Hepatocyte (in vitro differentiated cells): ENCODE measurements around the gene PTPRQ. TPM values are rescaled to one million over a fixed set of nuclear protein-coding genes. Genes with fewer than 3 reads are reported as not detected.

Experiments used
- DNase-seq: peaks from one replicate; pipeline ENCODE4 v3.0.0-alpha.2; 2016; ENCODE audit warnings: low spot score
- H2AFZ ChIP-seq: fragments of 200-600 bp; sonication (generic); 2 replicates; pipeline ENCODE4 v1.6.0; 2016; ENCODE audit warnings: antibody characterized with exemption, mild to moderate bottlenecking
- H3K27ac ChIP-seq: fragments of 200-600 bp; sonication (generic); 2 replicates; pipeline ENCODE4 v1.5.1; 2016; ENCODE audit warnings: mild to moderate bottlenecking
- H3K27me3 ChIP-seq: fragments of 200-600 bp; sonication (generic); 2 replicates; pipeline ENCODE4 v1.6.1; 2016
- H3K36me3 ChIP-seq: fragments of 200-600 bp; sonication (generic); replicated peaks from 2 replicates; pipeline ENCODE4 v1.5.1; 2016; ENCODE audit warnings: low read depth; ENCODE audit not compliant: insufficient read depth
- H3K4me1 ChIP-seq: fragments of 200-600 bp; sonication (generic); 2 replicates; pipeline ENCODE4 v1.5.1; 2016; ENCODE audit warnings: mild to moderate bottlenecking, moderate library complexity; ENCODE audit not compliant: insufficient read depth
- H3K4me2 ChIP-seq: fragments of 200-600 bp; sonication (generic); 2 replicates; pipeline ENCODE4 v1.6.0; 2016
- H3K4me3 ChIP-seq: fragments of 200-600 bp; sonication (generic); 2 replicates; pipeline ENCODE4 v1.5.1; 2016; ENCODE audit warnings: mild to moderate bottlenecking
- H3K79me2 ChIP-seq: fragments of 200-600 bp; sonication (generic); 2 replicates; pipeline ENCODE4 v1.6.0; 2017; ENCODE audit warnings: mild to moderate bottlenecking
- H3K9me2 ChIP-seq: fragments of 200-600 bp; sonication (generic); replicated peaks from 2 replicates; pipeline ENCODE4 v1.6.0; 2017; ENCODE audit warnings: mild to moderate bottlenecking; ENCODE audit not compliant: insufficient read depth
- H3K9me3 ChIP-seq: fragments of 200-600 bp; sonication (generic); 2 replicates; pipeline ENCODE4 v1.5.1; 2016; ENCODE audit warnings: low read depth, mild to moderate bottlenecking
- H4K20me1 ChIP-seq: fragments of 200-600 bp; sonication (generic); 2 replicates; pipeline ENCODE4 v1.6.0; 2016; ENCODE audit warnings: mild to moderate bottlenecking; ENCODE audit not compliant: insufficient read depth, poor library complexity, severe bottlenecking
- EZH2 ChIP-seq: fragments of 200-600 bp; sonication (generic); IDR thresholded peaks from 2 replicates; pipeline ENCODE4 v1.6.1; 2016; ENCODE audit warnings: antibody characterized with exemption, mild to moderate bottlenecking, borderline replicate concordance
- EZH2phosphoT487 ChIP-seq: fragments of 200-600 bp; sonication (generic); IDR thresholded peaks from one replicate; pipeline ENCODE4 v1.6.1; 2018; ENCODE audit warnings: antibody characterized with exemption, mild to moderate bottlenecking, low read depth, moderate library complexity; ENCODE audit not compliant: unreplicated experiment, severe bottlenecking
- WGBS: methylation state at CpG from one replicate; pipeline ENCODE4 v1.1.6; 2016; ENCODE audit warnings: low lambda C conversion rate; ENCODE audit errors: missing lambda C conversion rate; 5-methylcytosine and 5-hydroxymethylcytosine counted together
- polyA plus RNA-seq: library from polyadenylated mRNA; unstranded; fragments of >200 nt; fragmentation: Nextera tagmentation; extraction: Ambion mirVana; gene quantifications from 2 replicates; pipeline ENCODE4 v1.2.1, GENCODE V29; 2016
- total RNA-seq: library from RNA; depleted of rRNA; stranded (reverse); fragments of >200 nt; gene quantifications from 2 replicates; pipeline ENCODE4 v1.2.3, GENCODE V29; 2014
- TF ChIP-seq, protein P1 (sequence below): fragments of 200-600 bp; sonication (generic); IDR thresholded peaks from 2 replicates; pipeline ENCODE4 v1.5.1; 2016; ENCODE audit warnings: antibody characterized with exemption, mild to moderate bottlenecking; ENCODE audit not compliant: poor library complexity

The PTPRQ gene
- total and polyA plus RNA-seq, 2 experiments from 2014 or later, result 0.03 TPM; not detected in 1

GRCh38 chr12:80692114-80692513, 248.1 kb downstream of the PTPRQ start:
- H3K4me3 ChIP-seq, result no peak overlapping the region
- H3K79me2 ChIP-seq, result no peaks in the 10 kb centered on the region
- H3K9me3 ChIP-seq, result no peaks in the 10 kb centered on the region
- H3K36me3 ChIP-seq, result no peaks in the 10 kb centered on the region
- no peaks in the 10 kb centered on the region for H3K4me1 ChIP-seq
- no peaks in the 10 kb centered on the region for H4K20me1 ChIP-seq
- H3K9me2 ChIP-seq, result no peaks in the 10 kb centered on the region
- TF ChIP-seq EZH2phosphoT487, result no peak
- TF ChIP-seq, protein P1, sequence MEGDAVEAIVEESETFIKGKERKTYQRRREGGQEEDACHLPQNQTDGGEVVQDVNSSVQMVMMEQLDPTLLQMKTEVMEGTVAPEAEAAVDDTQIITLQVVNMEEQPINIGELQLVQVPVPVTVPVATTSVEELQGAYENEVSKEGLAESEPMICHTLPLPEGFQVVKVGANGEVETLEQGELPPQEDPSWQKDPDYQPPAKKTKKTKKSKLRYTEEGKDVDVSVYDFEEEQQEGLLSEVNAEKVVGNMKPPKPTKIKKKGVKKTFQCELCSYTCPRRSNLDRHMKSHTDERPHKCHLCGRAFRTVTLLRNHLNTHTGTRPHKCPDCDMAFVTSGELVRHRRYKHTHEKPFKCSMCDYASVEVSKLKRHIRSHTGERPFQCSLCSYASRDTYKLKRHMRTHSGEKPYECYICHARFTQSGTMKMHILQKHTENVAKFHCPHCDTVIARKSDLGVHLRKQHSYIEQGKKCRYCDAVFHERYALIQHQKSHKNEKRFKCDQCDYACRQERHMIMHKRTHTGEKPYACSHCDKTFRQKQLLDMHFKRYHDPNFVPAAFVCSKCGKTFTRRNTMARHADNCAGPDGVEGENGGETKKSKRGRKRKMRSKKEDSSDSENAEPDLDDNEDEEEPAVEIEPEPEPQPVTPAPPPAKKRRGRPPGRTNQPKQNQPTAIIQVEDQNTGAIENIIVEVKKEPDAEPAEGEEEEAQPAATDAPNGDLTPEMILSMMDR, result no peak
- no peak for TF ChIP-seq EZH2
- no peak overlapping the region for H2AFZ ChIP-seq
- no peak overlapping the region for H3K27ac ChIP-seq
- no peak overlapping the region for H3K4me2 ChIP-seq
- WGBS, result 89% methylated on average over 1 of the region's 1 CpG
- H3K27me3 ChIP-seq, result no peaks in the 10 kb centered on the region
- no peak for DNase-seq

DNA sequence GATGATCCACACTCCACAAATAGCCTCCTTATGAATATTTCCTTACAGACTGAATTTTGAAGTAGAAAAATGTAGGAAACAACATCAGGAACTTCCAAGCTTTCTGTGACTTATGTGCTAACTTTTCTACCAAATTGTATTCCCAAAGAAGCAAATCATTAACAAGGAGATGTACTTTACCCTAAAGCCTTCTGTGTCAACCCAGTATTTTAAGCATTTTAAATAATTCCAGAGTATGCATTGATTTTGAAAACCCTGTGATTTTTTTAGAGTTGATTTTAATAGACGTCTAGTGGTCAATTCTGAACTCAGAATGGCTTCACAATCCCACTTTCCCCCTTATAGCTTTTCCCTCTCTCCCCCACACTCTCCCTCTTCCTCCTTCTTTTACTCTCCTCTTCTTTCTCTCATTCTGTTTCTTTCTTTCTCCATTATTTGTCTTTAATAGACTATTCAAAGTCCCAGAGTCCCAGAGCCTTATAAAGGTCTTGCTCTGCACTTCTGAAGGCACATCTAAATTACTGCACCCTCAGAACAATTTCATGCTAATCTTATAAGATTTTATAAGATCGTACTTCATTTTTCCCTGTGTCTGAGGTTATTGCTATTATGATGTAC, 253.3 kb downstream of the PTPRQ start:
- TF ChIP-seq EZH2phosphoT487, result no peak
- TF ChIP-seq, protein P1, result no peak
- TF ChIP-seq EZH2, result no peak
- no peak overlapping the region for H3K4me3 ChIP-seq
- H3K9me3 ChIP-seq, result no peaks in the 10 kb centered on the region
- H3K4me2 ChIP-seq, result peak overlapping the region; percentile 48
- H3K9me2 ChIP-seq, result no peaks in the 10 kb centered on the region
- no peaks in the 10 kb centered on the region for H4K20me1 ChIP-seq
- no peaks in the 10 kb centered on the region for H3K4me1 ChIP-seq
- H3K36me3 ChIP-seq, result no peaks in the 10 kb centered on the region
- H3K27me3 ChIP-seq, result no peaks in the 10 kb centered on the region
- DNase-seq, result no peak
- no peak overlapping the region for H3K27ac ChIP-seq
- WGBS, result 71% methylated on average over 2 of the region's 2 CpGs
- H2AFZ ChIP-seq, result peak overlapping the region; percentile 22
- no peaks in the 10 kb centered on the region for H3K79me2 ChIP-seq

- H3K79me2 ChIP-seq, result no peaks in the 10 kb centered on the region
- H3K4me1 ChIP-seq, result no peaks in the 10 kb centered on the region
- H3K9me3 ChIP-seq, result no peaks in the 10 kb centered on the region
- DNase-seq, result no peak
- H3K36me3 ChIP-seq, result no peaks in the 10 kb centered on the region
- no peaks in the 10 kb centered on the region for H4K20me1 ChIP-seq
- no peak overlapping the region for H3K4me2 ChIP-seq
- H3K4me3 ChIP-seq, result no peak overlapping the region
- no peaks in the 10 kb centered on the region for H3K27me3 ChIP-seq
- TF ChIP-seq EZH2phosphoT487 (no peak), EZH2 (no peak)
- TF ChIP-seq, protein P1, result no peak
- no peaks in the 10 kb centered on the region for H3K9me2 ChIP-seq
- H3K27ac ChIP-seq, result no peak overlapping the region
- WGBS, result 82% methylated on average over 7 of the region's 7 CpGs
- H2AFZ ChIP-seq, result no peak overlapping the region
Measured at GRCh38 chr12:80698256-80698655, 254.2 kb downstream of the PTPRQ start.
